ENCODE measurements around the gene PCDHGA5. TPM values are rescaled to one million over a fixed set of nuclear protein-coding genes. Genes with fewer than 3 reads are reported as not detected.
A peak's percentile ranks its signal among the peaks of the same experiment; 100 is the strongest.
"Not testable (repeated sequence)": the region's sequence is repeated elsewhere in the genome, so short reads cannot be mapped to it uniquely, and the experiment has no call there.

The PCDHGA5 gene
- total RNA-seq (2014; rRNA removed; shearing (Covaris generic)): 0.02 and 0.10 TPM in 2 replicates

GRCh38 chr5:141363952-141364660, at the start of gene PCDHGA5:
PCDHGA5 (plus strand) TSS chr5:141364162; CDS start chr5:141364331, 169 bp downstream.
- DNase-seq (ENCODE audit: low read depth): no peak

- not testable (repeated sequence) for DNase-seq (ENCODE audit: low read depth)
These were observed 47.0 kb upstream of the PCDHGA5 start for GRCh38 chr5:141316963-141317362.

DNA sequence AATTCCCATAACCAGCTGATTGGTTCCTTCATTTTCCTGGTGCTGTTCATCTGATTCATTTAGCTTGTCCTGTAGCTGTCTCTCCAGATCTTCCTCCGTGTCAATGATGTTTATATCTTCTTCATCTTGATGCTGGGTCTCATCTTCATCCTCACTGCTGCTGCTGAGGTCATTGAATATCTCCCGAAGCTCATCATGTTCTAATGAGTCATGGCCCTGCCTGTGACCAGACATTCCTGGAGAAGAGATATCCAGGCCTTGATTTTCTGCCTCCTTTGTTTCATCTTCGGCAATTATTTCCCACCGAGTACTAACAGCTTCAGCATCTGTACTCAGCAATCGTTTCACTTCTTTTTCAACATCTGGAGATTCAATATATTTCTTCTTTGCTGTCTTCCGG, 44.8 kb upstream of the PCDHGA5 start:
- DNase-seq (ENCODE audit: low read depth): no peak

DNA sequence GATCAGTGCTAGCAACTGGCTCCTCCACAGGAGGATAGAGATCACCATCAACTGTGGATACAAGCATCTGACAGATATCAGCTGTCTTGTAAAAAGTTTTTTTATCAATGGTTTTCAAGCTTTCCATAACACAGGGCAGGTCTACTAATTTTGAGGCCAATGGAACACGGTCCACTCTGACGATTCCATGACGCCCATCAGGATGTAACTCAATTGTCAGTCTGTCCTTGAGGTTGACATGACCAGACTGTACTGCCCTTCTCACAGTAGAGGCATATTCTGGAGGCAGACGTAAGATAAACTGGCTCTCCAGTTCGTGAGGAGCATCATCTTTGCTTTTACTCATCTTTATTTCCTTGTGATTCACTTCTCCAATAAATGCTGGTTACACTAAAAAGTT, 44.3 kb upstream of the PCDHGA5 start:
- no peak for DNase-seq (ENCODE audit: low read depth)

GRCh38 chr5:141320225-141321169, 43.5 kb upstream of the PCDHGA5 start, which contains the start of gene TAF7:
TAF7 (minus strand) TSS chr5:141320784; CDS start chr5:141320044, 740 bp downstream.
- DNase-seq (ENCODE audit: low read depth): peak; percentile 89

GRCh38 chr5:141322261-141322660, 41.7 kb upstream of the PCDHGA5 start:
- DNase-seq (ENCODE audit: low read depth): no peak

GRCh38 chr5:141326088-141326854, 37.7 kb upstream of the PCDHGA5 start:
- peak; percentile 83 for DNase-seq (ENCODE audit: low read depth)

DNA sequence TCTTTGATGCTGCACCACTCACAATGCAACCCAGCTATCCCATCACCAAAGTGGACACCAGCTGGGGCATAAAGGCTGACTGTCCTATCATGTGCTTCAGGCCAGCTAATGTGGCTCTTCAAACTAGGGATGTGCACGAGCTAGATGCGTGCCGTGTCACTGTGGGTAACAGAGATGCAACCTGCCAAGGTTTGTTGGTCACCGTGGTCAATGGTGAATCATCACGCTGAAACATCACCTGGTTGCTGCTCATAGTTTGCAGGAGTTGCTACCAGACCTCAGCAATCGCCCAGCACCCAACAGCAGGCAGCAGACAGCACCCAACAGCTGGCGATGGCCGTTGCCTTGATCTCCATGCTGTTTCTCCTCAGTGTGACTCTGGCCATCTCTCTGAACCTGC, 35.7 kb upstream of the PCDHGA5 start:
- DNase-seq (ENCODE audit: low read depth): peak; percentile 38

GRCh38 chr5:141330299-141331080, 33.5 kb upstream of the PCDHGA5 start, which contains the start of gene PCDHGA1:
PCDHGA1 (plus strand) TSS chr5:141330514.
- DNase-seq (ENCODE audit: low read depth): no peak

DNA sequence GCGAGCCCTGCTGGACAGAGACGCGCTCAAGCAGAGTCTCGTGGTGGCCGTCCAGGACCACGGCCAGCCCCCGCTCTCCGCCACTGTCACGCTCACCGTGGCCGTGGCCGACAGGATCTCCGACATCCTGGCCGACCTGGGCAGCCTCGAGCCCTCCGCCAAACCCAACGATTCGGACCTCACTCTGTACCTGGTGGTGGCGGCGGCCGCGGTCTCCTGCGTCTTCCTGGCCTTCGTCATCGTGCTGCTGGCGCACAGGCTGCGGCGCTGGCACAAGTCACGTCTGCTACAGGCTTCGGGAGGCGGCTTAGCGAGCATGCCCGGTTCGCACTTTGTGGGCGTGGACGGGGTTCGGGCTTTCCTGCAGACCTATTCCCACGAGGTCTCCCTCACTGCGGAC, 31.4 kb upstream of the PCDHGA5 start:
- not testable (repeated sequence) for DNase-seq (ENCODE audit: low read depth)

DNA sequence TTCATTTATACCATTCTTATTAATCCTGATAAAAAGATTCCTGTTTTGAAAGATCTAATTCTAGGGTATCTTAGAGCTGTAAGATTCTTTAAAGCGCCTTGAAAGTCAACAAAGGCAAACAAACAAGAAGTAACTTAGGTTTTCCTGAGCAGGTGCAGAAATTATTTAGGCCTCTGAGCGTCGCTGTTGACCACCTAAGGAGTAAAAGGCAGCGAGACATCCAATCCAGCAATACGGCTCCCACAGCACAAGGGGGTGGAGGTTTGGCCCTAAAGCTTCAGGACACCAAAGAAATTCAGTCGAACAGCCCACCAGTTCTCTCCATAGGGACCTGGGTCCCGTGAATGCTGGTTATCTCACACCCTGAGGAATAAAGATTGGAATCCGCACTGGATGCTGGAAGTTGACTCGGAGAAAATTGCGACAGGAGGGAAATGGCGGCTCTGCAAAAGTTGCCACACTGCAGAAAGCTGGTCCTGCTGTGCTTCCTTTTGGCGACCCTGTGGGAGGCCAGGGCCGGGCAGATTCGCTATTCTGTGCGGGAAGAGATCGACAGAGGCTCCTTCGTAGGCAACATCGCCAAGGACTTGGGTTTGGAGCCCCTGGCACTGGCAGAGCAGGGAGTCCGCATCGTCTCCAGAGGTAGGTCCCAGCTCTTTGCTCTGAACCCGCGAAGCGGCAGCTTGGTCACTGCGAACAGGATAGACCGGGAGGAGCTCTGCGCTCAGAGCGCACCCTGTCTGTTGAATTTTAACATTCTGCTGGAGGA, 25.2 kb upstream of the PCDHGA5 start, which contains the start of gene PCDHGA2:
TSS of gene PCDHGA2 (plus strand) at position 223 of the 769 bp plus-strand sequence.
- DNase-seq (ENCODE audit: low read depth): no peak

- DNase-seq (ENCODE audit: low read depth): not testable (repeated sequence)
These were observed 23.1 kb upstream of the PCDHGA5 start for GRCh38 chr5:141340781-141341354.

DNA sequence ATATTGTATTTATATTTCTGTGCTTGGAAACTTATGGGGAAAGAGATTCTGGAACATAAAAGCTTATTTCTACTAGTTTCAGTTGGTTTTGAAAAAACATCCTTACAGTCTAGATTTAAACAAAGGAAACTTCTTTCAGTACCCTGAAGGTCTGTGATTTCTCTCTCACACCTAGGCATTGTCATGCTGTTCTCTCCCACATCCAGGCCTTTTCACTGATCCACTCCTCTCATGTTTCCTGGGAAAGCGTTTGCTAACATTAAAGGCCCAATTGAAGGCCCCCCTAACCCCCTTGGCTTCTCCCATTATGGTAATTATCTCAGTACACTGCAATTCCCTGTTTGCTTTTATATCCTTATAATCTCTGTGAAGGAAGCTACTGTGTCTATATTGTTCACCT, 21.2 kb upstream of the PCDHGA5 start:
- no peak for DNase-seq (ENCODE audit: low read depth)

DNA sequence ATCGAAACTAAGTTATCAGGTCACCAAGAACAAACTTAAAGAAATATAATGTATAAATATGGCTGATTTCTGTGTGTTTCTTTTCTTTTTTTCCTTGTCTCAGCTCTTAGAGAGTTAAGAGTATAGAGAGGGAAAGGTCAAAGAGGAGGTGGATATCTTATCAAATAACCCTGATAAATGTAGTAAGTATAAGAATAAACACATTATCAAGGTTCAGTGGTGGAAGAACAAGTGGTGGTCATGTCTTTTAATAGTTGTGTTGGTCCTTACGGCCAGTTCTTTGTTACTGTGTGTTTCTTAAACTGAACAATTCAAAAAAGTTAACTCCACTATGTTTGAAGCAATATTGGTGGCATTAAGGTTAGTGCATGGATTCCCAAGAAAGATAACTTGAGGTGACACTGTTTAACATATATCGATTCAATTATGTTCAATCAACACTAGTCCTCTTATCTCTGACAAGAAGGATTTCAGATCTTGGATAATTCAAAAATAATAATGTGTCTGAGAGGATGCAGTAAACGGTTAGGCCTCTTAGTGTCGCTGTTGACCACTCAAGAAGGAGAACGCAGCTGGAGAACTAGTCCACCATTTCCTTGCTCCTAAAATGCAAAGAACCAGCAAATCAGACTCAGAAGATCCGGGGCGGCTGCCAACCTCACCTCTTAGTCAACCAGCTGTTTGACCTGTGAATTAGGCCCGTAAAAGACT, 20.6 kb upstream of the PCDHGA5 start, which contains the start of gene PCDHGA3:
TSS of gene PCDHGA3 (plus strand) at position 588 of the 711 bp plus-strand sequence. CDS start 205 bp downstream, outside the sequence.
- no peak for DNase-seq (ENCODE audit: low read depth)

DNA sequence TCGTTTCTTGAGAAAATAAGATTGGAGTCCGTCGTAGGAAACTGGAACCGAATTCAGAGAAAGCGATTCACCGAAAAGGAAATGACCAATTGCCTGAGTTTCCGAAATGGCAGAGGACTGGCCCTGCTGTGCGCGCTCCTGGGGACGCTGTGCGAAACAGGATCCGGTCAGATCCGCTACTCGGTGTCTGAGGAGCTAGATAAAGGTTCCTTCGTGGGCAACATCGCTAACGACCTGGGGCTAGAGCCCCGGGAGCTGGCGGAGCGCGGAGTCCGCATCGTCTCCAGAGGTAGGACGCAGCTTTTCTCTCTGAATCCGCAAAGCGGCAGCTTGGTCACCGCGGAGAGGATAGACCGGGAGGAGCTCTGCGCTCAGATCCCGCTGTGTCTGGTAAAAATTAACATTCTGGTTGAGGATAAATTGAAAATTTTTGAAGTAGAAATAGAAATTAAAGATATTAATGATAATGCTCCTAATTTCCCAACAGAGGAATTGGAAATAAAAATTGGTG, 20.0 kb upstream of the PCDHGA5 start:
- DNase-seq (ENCODE audit: low read depth): no peak

DNA sequence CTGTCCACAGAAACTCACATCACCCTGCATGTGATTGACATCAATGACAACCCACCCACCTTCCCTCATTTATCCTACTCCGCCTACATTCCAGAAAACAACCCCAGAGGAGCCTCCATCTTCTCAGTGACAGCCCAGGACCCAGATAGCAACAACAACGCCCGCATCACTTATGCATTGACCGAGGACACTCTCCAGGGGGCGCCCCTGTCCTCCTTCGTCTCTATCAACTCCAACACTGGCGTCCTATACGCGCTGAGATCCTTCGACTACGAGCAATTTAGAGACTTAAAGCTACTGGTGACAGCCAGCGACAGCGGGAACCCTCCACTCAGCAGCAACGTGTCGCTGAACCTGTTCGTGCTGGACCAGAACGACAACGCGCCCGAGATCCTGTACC, 18.6 kb upstream of the PCDHGA5 start:
- no peak for DNase-seq (ENCODE audit: low read depth)

GRCh38 chr5:141346017-141346416, 17.9 kb upstream of the PCDHGA5 start:
- DNase-seq (ENCODE audit: low read depth): not testable (repeated sequence)

- DNase-seq (ENCODE audit: low read depth): peak; percentile 86
These were observed 13.9 kb upstream of the PCDHGA5 start, which contains the start of gene PCDHGB1 for GRCh38 chr5:141349917-141350619. PCDHGB1 (plus strand) TSS chr5:141350099; CDS start chr5:141350261, 162 bp downstream.
